GM23338 (cell line): ENCODE data around the gene PCDHGB3. TPM values are rescaled to one million over a fixed set of nuclear protein-coding genes. Genes with fewer than 3 reads are reported as not detected.
A peak's percentile ranks its signal among the peaks of the same experiment; 100 is the strongest.

Experiments
- ATAC-seq: fragments of 200-7000 bp; cut with Tn5 transposase; 3 replicates; pipeline ENCODE4 v1.9.1; 2020
- DNase-seq: peaks from one replicate; pipeline ENCODE4 v3.0.0-alpha.2; 2015; ENCODE audit warnings: low spot score
- H2AFZ ChIP-seq: fragments of 200-600 bp; sonication (generic); 2 replicates; pipeline ENCODE4 v1.8.0; 2016; ENCODE audit warnings: antibody characterized with exemption, mild to moderate bottlenecking, moderate library complexity
- H3F3A ChIP-seq: fragments of 200-600 bp; sonication (generic); replicated peaks from 2 replicates; pipeline ENCODE4 v1.8.0; 2017; ENCODE audit warnings: antibody characterized with exemption, mixed run types, low read depth
- H3K27ac ChIP-seq: fragments of 200-600 bp; sonication (generic); 2 replicates; pipeline ENCODE4 v1.6.1; 2016; ENCODE audit warnings: low read depth
- H3K27me3 ChIP-seq: fragments of 200-600 bp; sonication (generic); 2 replicates; pipeline ENCODE4 v1.8.0; 2016; ENCODE audit warnings: mild to moderate bottlenecking, mixed run types, moderate library complexity; ENCODE audit not compliant: insufficient read depth
- H3K36me3 ChIP-seq: fragments of 200-600 bp; sonication (generic); 2 replicates; pipeline ENCODE4 v1.8.0; 2016; ENCODE audit warnings: mild to moderate bottlenecking; ENCODE audit not compliant: insufficient read depth
- H3K4me1 ChIP-seq: fragments of 200-600 bp; sonication (generic); 2 replicates; pipeline ENCODE4 v1.8.0; 2016; ENCODE audit warnings: mild to moderate bottlenecking, moderate library complexity; ENCODE audit not compliant: insufficient read depth
- H3K4me2 ChIP-seq: fragments of 200-600 bp; sonication (generic); 2 replicates; pipeline ENCODE4 v1.7.1; 2017; ENCODE audit warnings: mixed run types
- H3K4me3 ChIP-seq: fragments of 200-600 bp; sonication (generic); 2 replicates; pipeline ENCODE4 v1.6.1; 2016; ENCODE audit warnings: mixed run types
- H3K79me2 ChIP-seq: fragments of 200-600 bp; sonication (generic); replicated peaks from 2 replicates; pipeline ENCODE4 v1.8.0; 2017; ENCODE audit warnings: mild to moderate bottlenecking; ENCODE audit not compliant: insufficient read depth
- H3K9me2 ChIP-seq: fragments of 200-600 bp; sonication (generic); 2 replicates; pipeline ENCODE4 v1.8.0; 2017; ENCODE audit not compliant: insufficient read depth
- H4K20me1 ChIP-seq: fragments of 200-600 bp; sonication (generic); replicated peaks from 2 replicates; pipeline ENCODE4 v1.8.0; 2017; ENCODE audit warnings: mild to moderate bottlenecking; ENCODE audit not compliant: insufficient read depth
- H3K27ac Mint-ChIP-seq: 2 replicates; pipeline ENCODE4 v1.8.0; 2020; ENCODE audit warnings: inconsistent platforms, mild to moderate bottlenecking, moderate library complexity, mixed read lengths
- H3K27me3 Mint-ChIP-seq: 3 replicates; pipeline ENCODE4 v1.8.0; 2022; ENCODE audit warnings: low read depth, mild to moderate bottlenecking, moderate library complexity, mixed read lengths, inconsistent platforms; ENCODE audit not compliant: insufficient read depth, poor library complexity
- H3K36me3 Mint-ChIP-seq: 3 replicates; pipeline ENCODE4 v1.8.0; 2021; ENCODE audit warnings: low read depth, mild to moderate bottlenecking, inconsistent platforms, moderate library complexity, mixed read lengths
- H3K4me1 Mint-ChIP-seq: 3 replicates; pipeline ENCODE4 v1.8.0; 2020; ENCODE audit warnings: mild to moderate bottlenecking, inconsistent platforms, mixed read lengths
- H3K4me3 Mint-ChIP-seq: 3 replicates; pipeline ENCODE4 v1.8.0; 2021; ENCODE audit warnings: moderate library complexity, mild to moderate bottlenecking, inconsistent platforms, mixed read lengths
- H3K9me3 Mint-ChIP-seq: 3 replicates; pipeline ENCODE4 v1.8.0; 2020; ENCODE audit warnings: moderate library complexity, mild to moderate bottlenecking, inconsistent platforms, mixed read lengths
- CREB1 ChIP-seq: fragments of 250-450 bp; sonication (Bioruptor Pico); IDR thresholded peaks from 2 replicates; pipeline ENCODE4 v1.5.0; 2020; ENCODE audit warnings: low read depth, mild to moderate bottlenecking, moderate library complexity
- EZH2 ChIP-seq: fragments of 200-600 bp; sonication (generic); IDR thresholded peaks from one replicate; pipeline ENCODE4 v1.8.0; 2017; ENCODE audit warnings: antibody characterized with exemption, mild to moderate bottlenecking, low read depth; ENCODE audit not compliant: unreplicated experiment
- EZH2phosphoT487 ChIP-seq: fragments of 200-600 bp; sonication (generic); IDR thresholded peaks from one replicate; pipeline ENCODE4 v1.8.1; 2018; ENCODE audit warnings: antibody characterized with exemption; ENCODE audit not compliant: unreplicated experiment
- JUNB ChIP-seq: IDR thresholded peaks from one replicate; pipeline ENCODE4 v1.6.1; 2016; ENCODE audit warnings: antibody characterized with exemption; ENCODE audit not compliant: unreplicated experiment
- NANOG ChIP-seq: IDR thresholded peaks from 2 replicates; pipeline ENCODE4 v1.6.1; 2016; ENCODE audit warnings: antibody characterized with exemption, borderline replicate concordance
- POLR2AphosphoS5 ChIP-seq: IDR thresholded peaks from 2 replicates; pipeline ENCODE4 v1.6.1; 2016; ENCODE audit warnings: antibody characterized with exemption, low read depth
- STAT1 ChIP-seq: IDR thresholded peaks from one replicate; pipeline ENCODE4 v1.6.1; 2016; ENCODE audit warnings: antibody characterized with exemption; ENCODE audit not compliant: unreplicated experiment
- ZNF114 ChIP-seq: fragments of 250-450 bp; sonication (Bioruptor Pico); IDR thresholded peaks from 2 replicates; pipeline ENCODE4 v1.5.0; 2020; ENCODE audit warnings: mild to moderate bottlenecking, moderate library complexity
- ZNF331 ChIP-seq: fragments of 250-450 bp; sonication (Bioruptor Pico); IDR thresholded peaks from 2 replicates; pipeline ENCODE4 v1.5.0; 2020; ENCODE audit warnings: low read depth, mild to moderate bottlenecking, moderate library complexity
- polyA plus RNA-seq: library from polyadenylated mRNA; unstranded; fragments of >200 nt; fragmentation: Nextera tagmentation; extraction: Ambion mirVana; gene quantifications from 2 replicates; pipeline ENCODE4 v1.2.1, GENCODE V29; 2016
- total RNA-seq: library from RNA; depleted of rRNA; stranded (reverse); fragments of >200 nt; shearing (Covaris generic); gene quantifications from 2 replicates; pipeline ENCODE4 v1.2.3, GENCODE V29; 2014
- TF ChIP-seq, protein P1 (sequence below): IDR thresholded peaks from one replicate; pipeline ENCODE4 v1.6.1; 2018; ENCODE audit warnings: antibody characterized with exemption; ENCODE audit not compliant: unreplicated experiment
- TF ChIP-seq, protein P2 (sequence below), 2 experiments: fragments of 200-600 bp in 1 of 2; sonication (generic) in 1 of 2; conservative IDR thresholded peaks; 2 replicates each; pipeline versions ENCODE4 v1.5.1 to v1.6.1; 2016 to 2017; ENCODE audit warnings: antibody characterized with exemption in 2 of 2, low read depth in 2 of 2, mild to moderate bottlenecking in 2 of 2, moderate library complexity in 1 of 2
- TF ChIP-seq, protein P3 (sequence below): IDR thresholded peaks from 2 replicates; pipeline ENCODE4 v1.6.1; 2016; ENCODE audit warnings: antibody characterized with exemption
- TF ChIP-seq, protein P4 (sequence below): fragments of 250-450 bp; sonication (Bioruptor Pico); IDR thresholded peaks from 2 replicates; pipeline ENCODE4 v1.5.0; 2020; ENCODE audit warnings: mild to moderate bottlenecking, moderate library complexity

PCDHGB3 gene
- total and polyA plus RNA-seq, 2 experiments from 2014 or later = 0.24 to 5.8 TPM

DNA sequence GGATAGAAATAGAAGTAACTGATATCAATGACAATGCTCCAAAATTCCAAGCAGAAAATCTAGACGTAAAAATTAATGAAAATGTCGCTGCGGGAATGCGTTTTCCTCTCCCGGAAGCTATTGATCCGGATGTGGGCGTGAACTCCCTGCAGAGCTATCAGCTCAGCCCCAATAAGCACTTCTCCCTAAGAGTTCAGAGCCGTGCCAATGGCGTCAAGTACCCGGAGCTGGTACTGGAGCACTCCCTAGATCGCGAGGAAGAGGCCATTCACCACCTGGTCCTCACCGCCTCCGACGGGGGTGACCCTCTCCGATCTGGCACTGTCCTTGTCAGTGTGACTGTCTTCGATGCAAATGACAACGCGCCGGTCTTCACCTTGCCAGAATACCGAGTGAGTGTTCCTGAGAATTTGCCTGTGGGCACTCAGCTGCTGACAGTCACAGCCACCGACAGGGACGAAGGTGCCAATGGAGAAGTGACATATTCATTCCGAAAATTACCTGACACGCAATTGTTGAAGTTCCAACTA is 43.6 kb downstream of the PCDHGB3 start:
- Histone ChIP-seq H3K27ac (no peak overlapping the region), H3K9me2 (no peaks in the 10 kb centered on the region), H3F3A (no peaks in the 10 kb centered on the region), H3K4me1 (peaks cover 2% of the 10 kb centered on the region), H3K79me2 (0 out of 2 replicates have a peak, but pooled peaks cover 2% of the 10 kb centered on the region), H3K4me3 (peak overlapping the region; percentile 40; the same call in 1 of the 2 replicates), H4K20me1 (peaks cover 7% of the 10 kb centered on the region; the same call in 1 of the 2 replicates), H3K27me3 (peaks cover 12% of the 10 kb centered on the region), H2AFZ (no peak overlapping the region; the same call in 1 of the 2 replicates), H3K36me3 (no peaks in the 10 kb centered on the region), H3K4me2 (peak overlapping the region; percentile 45; the same call in 1 of the 2 replicates)
- Mint-ChIP-seq H3K27me3 (peaks cover 28% of the 10 kb centered on the region), H3K9me3 (peaks cover 47% of the 10 kb centered on the region), H3K27ac (peak overlapping the region; percentile 89; the same call in 1 of the 2 replicates), H3K4me3 (peak overlapping the region; percentile 90), H3K36me3 (peaks cover 50% of the 10 kb centered on the region), H3K4me1 (peaks cover 17% of the 10 kb centered on the region)
- ATAC-seq (peak; percentile 65), DNase-seq (no peak)
- TF ChIP-seq ZNF114 (CRISPR knock-in tag) (no peak), POLR2AphosphoS5 (no peak), ZNF331 (CRISPR knock-in tag) (no peak), NANOG (no peak), EZH2phosphoT487 (no peak), CREB1 (CRISPR knock-in tag) (no peak), EZH2 (no peak), JUNB (no peak), STAT1 (no peak)
- TF ChIP-seq, protein P1, sequence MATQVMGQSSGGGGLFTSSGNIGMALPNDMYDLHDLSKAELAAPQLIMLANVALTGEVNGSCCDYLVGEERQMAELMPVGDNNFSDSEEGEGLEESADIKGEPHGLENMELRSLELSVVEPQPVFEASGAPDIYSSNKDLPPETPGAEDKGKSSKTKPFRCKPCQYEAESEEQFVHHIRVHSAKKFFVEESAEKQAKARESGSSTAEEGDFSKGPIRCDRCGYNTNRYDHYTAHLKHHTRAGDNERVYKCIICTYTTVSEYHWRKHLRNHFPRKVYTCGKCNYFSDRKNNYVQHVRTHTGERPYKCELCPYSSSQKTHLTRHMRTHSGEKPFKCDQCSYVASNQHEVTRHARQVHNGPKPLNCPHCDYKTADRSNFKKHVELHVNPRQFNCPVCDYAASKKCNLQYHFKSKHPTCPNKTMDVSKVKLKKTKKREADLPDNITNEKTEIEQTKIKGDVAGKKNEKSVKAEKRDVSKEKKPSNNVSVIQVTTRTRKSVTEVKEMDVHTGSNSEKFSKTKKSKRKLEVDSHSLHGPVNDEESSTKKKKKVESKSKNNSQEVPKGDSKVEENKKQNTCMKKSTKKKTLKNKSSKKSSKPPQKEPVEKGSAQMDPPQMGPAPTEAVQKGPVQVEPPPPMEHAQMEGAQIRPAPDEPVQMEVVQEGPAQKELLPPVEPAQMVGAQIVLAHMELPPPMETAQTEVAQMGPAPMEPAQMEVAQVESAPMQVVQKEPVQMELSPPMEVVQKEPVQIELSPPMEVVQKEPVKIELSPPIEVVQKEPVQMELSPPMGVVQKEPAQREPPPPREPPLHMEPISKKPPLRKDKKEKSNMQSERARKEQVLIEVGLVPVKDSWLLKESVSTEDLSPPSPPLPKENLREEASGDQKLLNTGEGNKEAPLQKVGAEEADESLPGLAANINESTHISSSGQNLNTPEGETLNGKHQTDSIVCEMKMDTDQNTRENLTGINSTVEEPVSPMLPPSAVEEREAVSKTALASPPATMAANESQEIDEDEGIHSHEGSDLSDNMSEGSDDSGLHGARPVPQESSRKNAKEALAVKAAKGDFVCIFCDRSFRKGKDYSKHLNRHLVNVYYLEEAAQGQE = no peak
- TF ChIP-seq, protein P2, sequence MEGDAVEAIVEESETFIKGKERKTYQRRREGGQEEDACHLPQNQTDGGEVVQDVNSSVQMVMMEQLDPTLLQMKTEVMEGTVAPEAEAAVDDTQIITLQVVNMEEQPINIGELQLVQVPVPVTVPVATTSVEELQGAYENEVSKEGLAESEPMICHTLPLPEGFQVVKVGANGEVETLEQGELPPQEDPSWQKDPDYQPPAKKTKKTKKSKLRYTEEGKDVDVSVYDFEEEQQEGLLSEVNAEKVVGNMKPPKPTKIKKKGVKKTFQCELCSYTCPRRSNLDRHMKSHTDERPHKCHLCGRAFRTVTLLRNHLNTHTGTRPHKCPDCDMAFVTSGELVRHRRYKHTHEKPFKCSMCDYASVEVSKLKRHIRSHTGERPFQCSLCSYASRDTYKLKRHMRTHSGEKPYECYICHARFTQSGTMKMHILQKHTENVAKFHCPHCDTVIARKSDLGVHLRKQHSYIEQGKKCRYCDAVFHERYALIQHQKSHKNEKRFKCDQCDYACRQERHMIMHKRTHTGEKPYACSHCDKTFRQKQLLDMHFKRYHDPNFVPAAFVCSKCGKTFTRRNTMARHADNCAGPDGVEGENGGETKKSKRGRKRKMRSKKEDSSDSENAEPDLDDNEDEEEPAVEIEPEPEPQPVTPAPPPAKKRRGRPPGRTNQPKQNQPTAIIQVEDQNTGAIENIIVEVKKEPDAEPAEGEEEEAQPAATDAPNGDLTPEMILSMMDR (conservative IDR thresholded peaks at IDR 0.05; ENCODE audit: low read depth in 2 of 2) = no peak
- TF ChIP-seq, protein P3, sequence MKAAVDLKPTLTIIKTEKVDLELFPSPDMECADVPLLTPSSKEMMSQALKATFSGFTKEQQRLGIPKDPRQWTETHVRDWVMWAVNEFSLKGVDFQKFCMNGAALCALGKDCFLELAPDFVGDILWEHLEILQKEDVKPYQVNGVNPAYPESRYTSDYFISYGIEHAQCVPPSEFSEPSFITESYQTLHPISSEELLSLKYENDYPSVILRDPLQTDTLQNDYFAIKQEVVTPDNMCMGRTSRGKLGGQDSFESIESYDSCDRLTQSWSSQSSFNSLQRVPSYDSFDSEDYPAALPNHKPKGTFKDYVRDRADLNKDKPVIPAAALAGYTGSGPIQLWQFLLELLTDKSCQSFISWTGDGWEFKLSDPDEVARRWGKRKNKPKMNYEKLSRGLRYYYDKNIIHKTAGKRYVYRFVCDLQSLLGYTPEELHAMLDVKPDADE = no peak
- TF ChIP-seq, protein P4, sequence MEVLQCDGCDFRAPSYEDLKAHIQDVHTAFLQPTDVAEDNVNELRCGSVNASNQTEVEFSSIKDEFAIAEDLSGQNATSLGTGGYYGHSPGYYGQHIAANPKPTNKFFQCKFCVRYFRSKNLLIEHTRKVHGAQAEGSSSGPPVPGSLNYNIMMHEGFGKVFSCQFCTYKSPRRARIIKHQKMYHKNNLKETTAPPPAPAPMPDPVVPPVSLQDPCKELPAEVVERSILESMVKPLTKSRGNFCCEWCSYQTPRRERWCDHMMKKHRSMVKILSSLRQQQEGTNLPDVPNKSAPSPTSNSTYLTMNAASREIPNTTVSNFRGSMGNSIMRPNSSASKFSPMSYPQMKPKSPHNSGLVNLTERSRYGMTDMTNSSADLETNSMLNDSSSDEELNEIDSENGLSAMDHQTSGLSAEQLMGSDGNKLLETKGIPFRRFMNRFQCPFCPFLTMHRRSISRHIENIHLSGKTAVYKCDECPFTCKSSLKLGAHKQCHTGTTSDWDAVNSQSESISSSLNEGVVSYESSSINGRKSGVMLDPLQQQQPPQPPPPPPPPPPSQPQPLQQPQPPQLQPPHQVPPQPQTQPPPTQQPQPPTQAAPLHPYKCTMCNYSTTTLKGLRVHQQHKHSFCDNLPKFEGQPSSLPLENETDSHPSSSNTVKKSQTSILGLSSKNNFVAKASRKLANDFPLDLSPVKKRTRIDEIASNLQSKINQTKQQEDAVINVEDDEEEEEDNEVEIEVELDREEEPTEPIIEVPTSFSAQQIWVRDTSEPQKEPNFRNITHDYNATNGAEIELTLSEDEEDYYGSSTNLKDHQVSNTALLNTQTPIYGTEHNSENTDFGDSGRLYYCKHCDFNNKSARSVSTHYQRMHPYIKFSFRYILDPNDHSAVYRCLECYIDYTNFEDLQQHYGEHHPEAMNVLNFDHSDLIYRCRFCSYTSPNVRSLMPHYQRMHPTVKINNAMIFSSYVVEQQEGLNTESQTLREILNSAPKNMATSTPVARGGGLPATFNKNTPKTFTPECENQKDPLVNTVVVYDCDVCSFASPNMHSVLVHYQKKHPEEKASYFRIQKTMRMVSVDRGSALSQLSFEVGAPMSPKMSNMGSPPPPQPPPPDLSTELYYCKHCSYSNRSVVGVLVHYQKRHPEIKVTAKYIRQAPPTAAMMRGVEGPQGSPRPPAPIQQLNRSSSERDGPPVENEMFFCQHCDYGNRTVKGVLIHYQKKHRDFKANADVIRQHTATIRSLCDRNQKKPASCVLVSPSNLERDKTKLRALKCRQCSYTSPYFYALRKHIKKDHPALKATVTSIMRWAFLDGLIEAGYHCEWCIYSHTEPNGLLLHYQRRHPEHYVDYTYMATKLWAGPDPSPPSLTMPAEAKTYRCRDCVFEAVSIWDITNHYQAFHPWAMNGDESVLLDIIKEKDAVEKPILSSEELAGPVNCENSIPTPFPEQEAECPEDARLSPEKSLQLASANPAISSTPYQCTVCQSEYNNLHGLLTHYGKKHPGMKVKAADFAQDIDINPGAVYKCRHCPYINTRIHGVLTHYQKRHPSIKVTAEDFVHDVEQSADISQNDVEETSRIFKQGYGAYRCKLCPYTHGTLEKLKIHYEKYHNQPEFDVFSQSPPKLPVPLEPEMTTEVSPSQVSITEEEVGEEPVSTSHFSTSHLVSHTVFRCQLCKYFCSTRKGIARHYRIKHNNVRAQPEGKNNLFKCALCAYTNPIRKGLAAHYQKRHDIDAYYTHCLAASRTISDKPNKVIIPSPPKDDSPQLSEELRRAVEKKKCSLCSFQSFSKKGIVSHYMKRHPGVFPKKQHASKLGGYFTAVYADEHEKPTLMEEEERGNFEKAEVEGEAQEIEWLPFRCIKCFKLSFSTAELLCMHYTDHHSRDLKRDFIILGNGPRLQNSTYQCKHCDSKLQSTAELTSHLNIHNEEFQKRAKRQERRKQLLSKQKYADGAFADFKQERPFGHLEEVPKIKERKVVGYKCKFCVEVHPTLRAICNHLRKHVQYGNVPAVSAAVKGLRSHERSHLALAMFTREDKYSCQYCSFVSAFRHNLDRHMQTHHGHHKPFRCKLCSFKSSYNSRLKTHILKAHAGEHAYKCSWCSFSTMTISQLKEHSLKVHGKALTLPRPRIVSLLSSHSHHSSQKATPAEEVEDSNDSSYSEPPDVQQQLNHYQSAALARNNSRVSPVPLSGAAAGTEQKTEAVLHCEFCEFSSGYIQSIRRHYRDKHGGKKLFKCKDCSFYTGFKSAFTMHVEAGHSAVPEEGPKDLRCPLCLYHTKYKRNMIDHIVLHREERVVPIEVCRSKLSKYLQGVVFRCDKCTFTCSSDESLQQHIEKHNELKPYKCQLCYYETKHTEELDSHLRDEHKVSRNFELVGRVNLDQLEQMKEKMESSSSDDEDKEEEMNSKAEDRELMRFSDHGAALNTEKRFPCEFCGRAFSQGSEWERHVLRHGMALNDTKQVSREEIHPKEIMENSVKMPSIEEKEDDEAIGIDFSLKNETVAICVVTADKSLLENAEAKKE (CRISPR knock-in tag) = no peak
